ENCODE measurements around the gene GALNT12. TPM values are rescaled to one million over a fixed set of nuclear protein-coding genes. Genes with fewer than 3 reads are reported as not detected.

The GALNT12 gene
- total RNA-seq, 1 donor from 2014 or later, result 0.55 TPM

DNA sequence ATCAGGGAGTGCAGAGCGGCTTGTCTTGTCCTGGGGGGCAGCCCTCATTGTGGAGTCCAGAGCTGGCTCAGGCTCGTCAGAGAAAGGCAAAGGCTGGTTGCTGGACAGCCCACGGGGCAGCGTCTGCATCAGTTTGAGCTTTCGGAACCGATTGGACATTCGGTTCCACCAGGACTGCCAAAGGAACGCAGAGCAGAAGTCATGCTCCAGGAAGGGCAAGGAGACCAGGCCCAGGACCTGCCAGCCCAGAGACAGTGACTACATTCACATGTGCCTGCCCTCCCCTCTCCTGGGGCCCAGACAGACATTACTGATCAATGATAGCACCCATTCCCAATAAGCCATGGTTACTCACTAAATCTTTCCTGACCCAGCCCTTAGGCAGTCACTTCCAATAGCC is 29.2 kb upstream of the GALNT12 start:
- H3K4me3 ChIP-seq, result no peak overlapping the region
- no peak overlapping the region for H3K27ac ChIP-seq (replicated peaks)
- no peak for DNase-seq
- no peaks in the 10 kb centered on the region for H3K4me1 ChIP-seq
- TF ChIP-seq, protein P1, sequence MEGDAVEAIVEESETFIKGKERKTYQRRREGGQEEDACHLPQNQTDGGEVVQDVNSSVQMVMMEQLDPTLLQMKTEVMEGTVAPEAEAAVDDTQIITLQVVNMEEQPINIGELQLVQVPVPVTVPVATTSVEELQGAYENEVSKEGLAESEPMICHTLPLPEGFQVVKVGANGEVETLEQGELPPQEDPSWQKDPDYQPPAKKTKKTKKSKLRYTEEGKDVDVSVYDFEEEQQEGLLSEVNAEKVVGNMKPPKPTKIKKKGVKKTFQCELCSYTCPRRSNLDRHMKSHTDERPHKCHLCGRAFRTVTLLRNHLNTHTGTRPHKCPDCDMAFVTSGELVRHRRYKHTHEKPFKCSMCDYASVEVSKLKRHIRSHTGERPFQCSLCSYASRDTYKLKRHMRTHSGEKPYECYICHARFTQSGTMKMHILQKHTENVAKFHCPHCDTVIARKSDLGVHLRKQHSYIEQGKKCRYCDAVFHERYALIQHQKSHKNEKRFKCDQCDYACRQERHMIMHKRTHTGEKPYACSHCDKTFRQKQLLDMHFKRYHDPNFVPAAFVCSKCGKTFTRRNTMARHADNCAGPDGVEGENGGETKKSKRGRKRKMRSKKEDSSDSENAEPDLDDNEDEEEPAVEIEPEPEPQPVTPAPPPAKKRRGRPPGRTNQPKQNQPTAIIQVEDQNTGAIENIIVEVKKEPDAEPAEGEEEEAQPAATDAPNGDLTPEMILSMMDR (IDR thresholded peaks at IDR 0.05; ENCODE audit: borderline replicate concordance), result no peak
- no peaks in the 10 kb centered on the region for H3K27me3 ChIP-seq (ENCODE audit: low read depth)
- intact Hi-C loops (cut with micrococcal nuclease), result loop anchor here (10.0 kb wide), 1 partner anchor 463 kb away; no protein-coding TSS in a partner anchor
- H3K36me3 ChIP-seq, result peaks cover 24% of the 10 kb centered on the region
- no peaks in the 10 kb centered on the region for H3K9me3 ChIP-seq (replicated peaks)

DNA sequence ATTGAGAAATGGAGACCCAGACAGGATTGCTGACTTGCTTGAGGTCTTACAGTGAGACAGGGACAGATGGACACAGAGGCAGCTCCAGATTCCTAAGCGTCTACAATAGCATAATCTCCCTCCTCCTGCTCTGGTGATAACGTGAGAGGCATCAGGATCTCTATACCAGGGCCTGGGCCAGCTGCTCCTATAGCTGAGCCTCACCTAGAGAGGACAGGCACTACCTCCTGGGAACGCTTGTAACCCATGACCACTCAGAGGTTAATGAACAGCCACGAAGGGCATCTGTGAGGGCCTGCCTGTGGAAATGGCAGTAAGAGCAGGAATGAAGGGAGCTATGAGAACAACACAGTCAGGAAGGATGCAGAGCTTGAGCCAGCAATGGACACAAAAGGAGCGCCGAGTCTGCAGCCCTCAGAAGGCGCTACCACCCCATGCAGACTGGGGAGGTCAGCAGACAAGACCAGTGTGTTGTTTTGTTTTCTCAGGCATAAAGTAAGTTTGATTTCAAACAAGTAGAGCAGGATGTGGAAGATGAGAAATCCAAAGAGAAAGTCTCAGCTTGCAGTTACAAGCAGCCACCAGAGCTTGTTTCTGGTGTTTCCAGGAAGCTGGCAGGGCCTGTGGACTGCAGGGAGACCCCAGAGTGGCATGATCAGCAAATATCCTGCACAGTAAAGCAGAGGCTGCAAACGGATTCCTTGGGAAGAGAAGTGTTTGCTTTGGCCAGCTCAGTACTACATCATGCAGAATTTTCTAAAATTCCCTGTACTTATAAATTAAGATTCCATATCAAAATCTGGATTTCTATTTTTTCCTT is 28.5 kb upstream of the GALNT12 start:
- TF ChIP-seq, protein P1 (IDR thresholded peaks at IDR 0.05; ENCODE audit: borderline replicate concordance), result no peak
- intact Hi-C loops (cut with micrococcal nuclease), result loop anchor here (10.0 kb wide), 1 partner anchor 464 kb away; no protein-coding TSS in a partner anchor

DNA sequence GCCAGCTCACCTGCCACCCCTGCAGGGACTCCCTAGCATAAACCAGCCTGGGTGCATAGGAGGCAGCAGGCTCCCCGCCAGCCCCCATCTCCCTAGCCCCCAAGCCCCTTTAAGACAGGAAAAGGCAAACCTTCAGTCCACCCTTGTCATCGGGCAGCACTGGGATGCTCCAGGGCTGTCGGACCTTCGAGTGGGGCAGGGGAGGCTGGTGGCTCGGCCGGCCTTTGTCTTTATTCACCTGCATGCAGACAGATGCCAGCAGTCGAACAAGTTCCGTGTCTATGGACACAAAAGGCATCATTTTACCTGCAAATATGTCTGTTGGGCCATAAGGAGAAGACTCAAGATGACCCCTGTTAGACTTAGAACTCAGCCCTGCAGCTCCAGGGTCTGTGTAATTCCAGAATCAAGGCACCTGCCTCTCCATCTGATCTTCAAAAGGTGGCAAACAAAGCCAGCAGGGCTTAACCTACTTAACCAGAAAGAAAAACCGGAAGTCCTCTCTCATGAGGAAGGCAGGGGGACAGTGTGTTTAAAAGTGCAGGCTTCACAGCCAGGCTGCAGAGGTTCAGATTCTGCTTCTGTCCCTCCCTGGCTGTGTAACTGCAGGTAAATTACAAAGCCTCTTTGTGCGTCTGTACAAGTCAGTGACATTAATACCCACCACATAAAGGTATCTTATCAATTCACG is 27.3 kb upstream of the GALNT12 start:
- no peak for DNase-seq
- H3K4me1 ChIP-seq, result no peaks in the 10 kb centered on the region
- H3K27me3 ChIP-seq (ENCODE audit: low read depth), result no peaks in the 10 kb centered on the region
- peaks cover 17% of the 10 kb centered on the region for H3K36me3 ChIP-seq
- H3K27ac ChIP-seq (replicated peaks), result no peak overlapping the region
- H3K4me3 ChIP-seq, result no peak overlapping the region
- intact Hi-C loops (cut with micrococcal nuclease), result no loop called here
- no peaks in the 10 kb centered on the region for H3K9me3 ChIP-seq (replicated peaks)
- TF ChIP-seq, protein P1 (IDR thresholded peaks at IDR 0.05; ENCODE audit: borderline replicate concordance), result no peak

More for the DNA sequence above, 28.5 kb upstream of the GALNT12 start:
- no peaks in the 10 kb centered on the region for H3K27me3 ChIP-seq (ENCODE audit: low read depth)
- H3K36me3 ChIP-seq, result peaks cover 17% of the 10 kb centered on the region
- H3K4me3 ChIP-seq, result no peak overlapping the region
- DNase-seq, result no peak
- H3K9me3 ChIP-seq (replicated peaks), result no peaks in the 10 kb centered on the region
- H3K4me1 ChIP-seq, result no peaks in the 10 kb centered on the region
- H3K27ac ChIP-seq (replicated peaks), result no peak overlapping the region

DNA sequence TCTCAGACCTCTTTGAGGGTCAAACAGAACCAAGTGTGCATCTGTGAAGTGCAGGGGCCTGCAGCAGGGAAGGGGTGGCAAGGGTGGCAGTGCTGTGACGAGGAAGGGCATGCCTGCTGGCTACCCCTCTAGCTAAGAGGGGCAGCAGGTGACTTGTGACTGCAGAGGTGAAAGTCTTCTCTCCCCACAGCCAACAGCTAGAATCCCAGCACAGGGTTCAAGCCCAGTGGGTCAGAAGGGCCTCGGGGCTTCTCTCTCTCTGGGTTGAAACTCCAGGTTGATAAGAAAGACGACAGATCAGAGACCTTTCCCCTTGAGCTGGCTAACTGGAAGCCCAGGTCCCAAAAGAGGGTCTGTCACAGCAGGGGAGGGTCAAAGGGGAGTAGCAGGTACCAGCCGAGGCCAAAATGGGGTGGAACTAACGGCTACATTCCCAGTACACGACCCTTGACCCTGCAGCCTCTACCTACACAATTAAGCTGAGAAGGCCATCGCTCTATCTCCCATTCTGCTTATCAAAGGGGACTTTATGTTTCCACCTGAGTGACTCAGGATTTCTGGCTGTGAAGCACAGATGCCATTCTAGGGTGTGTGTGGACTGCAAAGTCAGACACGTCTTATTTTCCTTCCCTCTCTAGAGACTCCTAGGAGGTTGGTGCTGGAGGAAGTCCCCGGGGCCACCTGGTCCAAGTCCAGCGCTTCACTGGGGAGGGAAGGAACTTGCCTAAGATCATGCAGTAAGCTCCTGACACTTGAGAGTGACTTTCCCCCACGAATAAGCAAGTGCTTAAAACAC is 25.7 kb upstream of the GALNT12 start:
- no peak for DNase-seq
- Histone ChIP-seq H3K36me3 (peaks cover 17% of the 10 kb centered on the region), H3K9me3 (replicated peaks) (no peaks in the 10 kb centered on the region), H3K4me1 (no peaks in the 10 kb centered on the region), H3K27ac (replicated peaks) (no peak overlapping the region), H3K27me3 (ENCODE audit: low read depth) (no peaks in the 10 kb centered on the region), H3K4me3 (no peak overlapping the region)
- TF ChIP-seq, protein P1 (IDR thresholded peaks at IDR 0.05; ENCODE audit: borderline replicate concordance), result no peak
- intact Hi-C loops (cut with micrococcal nuclease), result no loop called here

DNA sequence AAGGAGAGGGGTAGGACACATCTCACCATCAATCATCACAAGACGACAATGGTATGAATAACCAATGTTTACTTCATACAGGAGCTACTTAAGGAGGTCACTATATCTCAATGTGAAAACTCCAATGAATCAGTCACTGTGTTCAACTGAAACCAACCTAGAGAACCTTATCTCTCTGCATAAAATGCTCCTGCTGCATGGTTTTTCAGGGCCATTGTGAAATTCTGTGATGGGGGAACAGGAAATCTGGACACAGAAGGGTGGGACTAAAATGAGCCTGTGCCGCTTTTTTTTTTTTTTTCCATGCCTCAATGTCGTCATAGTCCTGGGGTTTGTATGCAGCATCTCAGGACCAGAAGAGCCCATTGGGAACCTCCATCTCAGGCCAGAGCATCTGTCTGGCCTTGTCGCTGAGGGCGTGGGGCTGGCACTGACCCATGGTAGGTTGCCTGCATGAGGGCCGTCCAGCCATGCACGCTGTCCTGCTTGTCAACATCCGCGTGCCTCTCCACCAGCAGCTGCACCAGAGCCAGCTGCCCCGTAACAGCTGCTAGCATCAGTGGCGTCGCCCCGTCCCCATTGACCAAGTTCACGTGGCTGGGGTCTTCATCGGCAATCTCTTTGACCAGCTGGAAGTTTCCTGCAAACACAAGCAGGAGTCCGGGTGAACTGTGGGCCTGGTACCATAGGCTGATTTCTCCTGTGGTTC is 23.8 kb upstream of the GALNT12 start:
- peaks cover 17% of the 10 kb centered on the region for H3K36me3 ChIP-seq
- TF ChIP-seq, protein P1 (IDR thresholded peaks at IDR 0.05; ENCODE audit: borderline replicate concordance), result no peak
- no peak overlapping the region for H3K4me3 ChIP-seq
- no peaks in the 10 kb centered on the region for H3K9me3 ChIP-seq (replicated peaks)
- H3K27ac ChIP-seq (replicated peaks), result no peak overlapping the region
- no peaks in the 10 kb centered on the region for H3K4me1 ChIP-seq
- no peak for DNase-seq
- intact Hi-C loops (cut with micrococcal nuclease), result no loop called here
- no peaks in the 10 kb centered on the region for H3K27me3 ChIP-seq (ENCODE audit: low read depth)
